ENCODE data around the gene CTRB2. TPM values are rescaled to one million over a fixed set of nuclear protein-coding genes. Genes with fewer than 3 reads are reported as not detected.

Gene CTRB2
- total RNA-seq, 6 donors from 2014 or later: 9.8 to 15.9 TPM; not detected in 4

- DNase-seq (no peak), ATAC-seq (ENCODE audit: low FRiP score in 2 of 2) (no peak)
- 61 to 76% methylated on average over 17 to 24 of the region's 24 CpGs for WGBS, 2 donors
- H3K4me1 ChIP-seq: peaks cover 86 to 91% (median 89%) of the 10 kb centered on the region in 4 donors
- H3K27ac ChIP-seq: peak overlapping the region; percentile 80 to 95 (median 90)
- TF ChIP-seq POLR2A (IDR thresholded peaks at IDR 0.05) (no peak), CTCF (IDR thresholded peaks at IDR 0.05) (no peak), EP300 (IDR thresholded peaks at IDR 0.05) (no peak), POLR2AphosphoS5 (IDR thresholded peaks at IDR 0.05) (no peak)
- H3K27me3 ChIP-seq: peaks cover 0 to 6% (median 0%) of the 10 kb centered on the region in 4 donors
- no peaks in the 10 kb centered on the region for H3K36me3 ChIP-seq
- peak overlapping the region in 3 of 4 donors; percentile 76 to 87 (median 81) for H3K4me3 ChIP-seq
- no peaks in the 10 kb centered on the region for H3K9me3 ChIP-seq
Observed at GRCh38 chr16:75252049-75252864, 45.3 kb upstream of the CTRB2 start.

DNA sequence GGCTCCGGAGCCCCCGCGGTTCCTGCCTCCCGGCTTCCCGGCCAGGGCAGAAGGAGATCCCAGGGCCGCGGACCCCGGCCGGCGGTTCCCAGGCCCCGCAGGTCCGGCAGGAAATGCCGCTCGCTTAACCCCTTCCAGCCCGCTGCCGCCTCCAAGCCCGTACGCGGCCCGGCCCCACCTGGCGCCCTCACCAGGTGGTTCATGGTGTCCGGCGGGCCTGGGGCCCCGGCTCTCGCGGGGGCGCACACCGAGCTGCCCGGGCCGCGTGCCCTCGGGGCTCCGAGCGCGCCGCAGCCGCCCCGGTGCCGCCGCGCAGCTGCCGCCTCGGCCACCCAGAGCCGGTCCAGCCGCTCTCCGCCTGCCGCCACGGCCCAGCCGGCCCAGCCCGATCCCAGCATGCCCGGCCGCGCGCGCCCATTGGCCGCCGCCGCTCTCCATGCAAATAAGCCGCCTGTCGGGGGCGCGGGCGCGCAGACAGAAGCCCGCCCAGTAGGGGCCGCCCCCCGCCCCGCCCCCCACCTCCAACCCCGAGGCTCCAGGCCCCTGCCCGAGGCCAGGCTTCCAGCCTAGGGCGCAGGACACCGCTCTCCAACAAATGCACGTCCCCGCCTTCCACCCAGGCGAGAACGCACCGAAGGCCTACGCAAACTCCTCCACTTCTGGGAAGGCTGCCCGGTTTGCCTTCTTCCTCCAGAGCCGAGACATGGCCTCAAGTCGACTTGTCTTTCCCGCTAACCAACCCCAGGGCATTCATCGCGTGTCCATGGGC is 44.5 kb upstream of the CTRB2 start, which contains the start of gene BCAR1:
Gene BCAR1, minus strand, starts transcription at position 345 of the 769 bp plus-strand sequence. Its CDS starts 142 bp downstream, at position 203.
- DNase-seq: peak; percentile 89 to 97
- ATAC-seq (ENCODE audit: low FRiP score in 2 of 2): peak; percentile 68 to 85
- Histone ChIP-seq H3K9me3 (no peaks in the 10 kb centered on the region), H3K36me3 (no peaks in the 10 kb centered on the region), H3K27me3 (peaks cover 0 to 6% (median 0%) of the 10 kb centered on the region in 4 donors), H3K4me1 (peaks cover 86 to 91% (median 89%) of the 10 kb centered on the region in 4 donors), H3K27ac (peak within 1 kb of the TSS; percentile 80 to 95 (median 93)), H3K4me3 (peak within 1 kb of the TSS; percentile 56 to 87 (median 78))
- peak in 3 of 4 donors; percentile 43 to 56 (median 46) for TF ChIP-seq POLR2A (IDR thresholded peaks at IDR 0.05)
- TF ChIP-seq CTCF (IDR thresholded peaks at IDR 0.05): peak in 1 of 6 experiments; percentile 36
- no peak for TF ChIP-seq EP300 (IDR thresholded peaks at IDR 0.05)
- TF ChIP-seq POLR2AphosphoS5 (IDR thresholded peaks at IDR 0.05): peak in 1 of 2 donors; percentile 61
- WGBS, 2 donors: 0 to 3% methylated on average over 9 to 24 of the region's 84 CpGs

- WGBS, 2 donors: 2% methylated on average over 11 to 30 of the region's 59 CpGs
- Histone ChIP-seq H3K9me3 (no peaks in the 10 kb centered on the region), H3K27me3 (peaks cover 0 to 6% (median 0%) of the 10 kb centered on the region in 4 donors), H3K4me1 (peaks cover 86 to 91% (median 89%) of the 10 kb centered on the region in 4 donors), H3K36me3 (no peaks in the 10 kb centered on the region), H3K27ac (peak overlapping the region; percentile 80 to 95 (median 93)), H3K4me3 (peak overlapping the region; percentile 56 to 87 (median 78))
- no peak for TF ChIP-seq CTCF (IDR thresholded peaks at IDR 0.05)
- no peak for TF ChIP-seq EP300 (IDR thresholded peaks at IDR 0.05)
- TF ChIP-seq POLR2AphosphoS5 (IDR thresholded peaks at IDR 0.05): no peak
- no peak for TF ChIP-seq POLR2A (IDR thresholded peaks at IDR 0.05)
- peak in 1 of 2 donors; percentile 92 for DNase-seq
- peak in 1 of 2 donors; percentile 58 for ATAC-seq (ENCODE audit: low FRiP score in 2 of 2)
Observed at GRCh38 chr16:75250809-75251279, 43.9 kb upstream of the CTRB2 start.

DNA sequence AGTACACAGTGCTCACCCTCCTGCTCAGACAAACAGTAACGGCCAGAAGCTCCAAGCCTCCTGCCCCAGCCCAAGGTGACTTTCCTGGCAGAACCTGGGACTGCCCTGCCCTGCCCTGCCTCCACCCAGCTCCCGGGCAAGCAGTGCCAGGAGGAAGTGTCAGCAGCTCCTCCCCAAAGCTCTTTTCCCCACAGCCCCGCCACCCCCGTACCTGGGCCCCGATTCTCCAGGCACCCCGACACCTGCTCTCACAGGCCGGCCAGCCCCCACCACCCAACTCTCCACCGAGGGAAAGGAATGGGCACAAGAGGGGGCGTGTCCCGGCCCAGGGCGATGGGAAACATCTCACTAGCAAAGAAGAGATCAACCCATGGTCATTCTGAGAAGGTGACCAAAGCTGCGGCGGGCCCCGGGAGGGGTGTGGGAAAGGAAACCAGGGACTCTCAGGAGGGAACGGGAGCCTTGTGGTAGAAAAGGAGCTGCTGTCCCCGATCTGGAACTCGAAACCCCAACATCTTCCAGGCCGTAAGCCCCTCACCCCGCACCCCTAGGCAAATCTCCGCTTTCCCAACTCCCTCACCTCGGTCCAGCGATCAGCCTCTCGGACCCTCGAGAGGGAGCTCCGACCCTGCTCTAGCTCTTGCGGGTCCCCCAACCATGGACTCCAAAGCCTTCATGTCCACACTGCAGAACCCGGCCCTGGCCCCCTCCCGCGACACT is 43.3 kb upstream of the CTRB2 start:
- H3K4me3 ChIP-seq: peak overlapping the region; percentile 56 to 87 (median 78)
- peaks cover 0 to 6% (median 0%) of the 10 kb centered on the region in 4 donors for H3K27me3 ChIP-seq
- H3K9me3 ChIP-seq: no peaks in the 10 kb centered on the region
- ATAC-seq (ENCODE audit: low FRiP score in 2 of 2) (peak in 1 of 2 donors; percentile 1), DNase-seq (peak in 1 of 2 donors; percentile 81)
- peaks cover 86 to 91% (median 89%) of the 10 kb centered on the region in 4 donors for H3K4me1 ChIP-seq
- 2 to 6% methylated on average over 12 to 26 of the region's 29 CpGs for WGBS, 2 donors
- TF ChIP-seq POLR2A (IDR thresholded peaks at IDR 0.05) (no peak), POLR2AphosphoS5 (IDR thresholded peaks at IDR 0.05) (no peak), CTCF (IDR thresholded peaks at IDR 0.05) (no peak), EP300 (IDR thresholded peaks at IDR 0.05) (no peak)
- peak overlapping the region; percentile 80 to 95 (median 93) for H3K27ac ChIP-seq
- H3K36me3 ChIP-seq: no peaks in the 10 kb centered on the region
